GM15510 (cell line): ENCODE data around the gene FRMD8.

Source experiments
- POLR2A ChIP-seq: IDR thresholded peaks from 3 replicates; pipeline ENCODE4 v1.6.1; 2011; ENCODE audit warnings: borderline replicate concordance; ENCODE audit not compliant: insufficient read length; ENCODE audit errors: extremely low read depth

The FRMD8 gene

DNA sequence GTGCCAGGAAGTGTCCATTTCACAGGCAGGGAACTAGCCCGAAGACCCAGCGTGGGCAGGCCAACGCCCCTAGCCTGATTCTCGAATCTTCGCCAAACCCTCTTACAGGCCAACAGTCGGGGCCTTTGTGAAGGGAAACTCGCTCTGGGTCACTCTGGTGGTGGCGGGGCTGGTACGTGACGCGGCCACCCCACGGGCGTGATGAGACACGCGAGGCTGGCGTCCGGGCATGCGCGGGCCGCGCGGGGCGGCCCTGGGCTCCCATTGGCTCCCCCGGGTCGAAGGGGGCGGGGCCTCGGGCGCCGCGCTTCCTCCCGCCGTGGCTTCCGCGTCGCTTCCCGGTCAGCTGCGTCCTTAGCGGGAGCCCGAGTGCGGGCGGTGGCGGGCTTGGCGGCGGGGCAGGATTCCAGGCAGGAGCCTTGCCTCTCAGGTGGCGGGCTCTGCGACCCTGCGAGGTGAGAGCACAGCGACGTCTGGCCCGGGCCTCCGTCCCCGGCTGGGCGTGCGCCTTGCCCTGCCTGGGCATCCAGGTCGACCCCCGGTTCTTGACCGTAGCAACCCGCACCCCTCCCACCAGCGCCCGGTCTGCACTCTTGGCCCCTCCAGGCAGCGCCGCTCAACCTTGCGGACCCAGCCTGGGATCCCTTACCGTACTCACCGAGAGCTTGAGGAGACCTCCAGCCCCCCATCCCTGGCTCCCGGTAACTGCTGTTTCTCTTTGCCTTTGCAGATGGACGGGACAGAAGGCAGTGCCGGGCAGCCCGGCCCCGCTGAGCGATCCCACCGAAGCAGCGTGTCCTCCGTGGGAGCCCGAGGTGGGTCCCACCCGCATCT lies at the start of gene FRMD8:
Gene FRMD8 (plus strand): TSS at position 331 of the 834 bp plus-strand sequence. CDS start 400 bp downstream, at position 731.
- peak; percentile 84 for TF ChIP-seq POLR2A

GRCh38 chr11:65338676-65339075 lies 47.8 kb upstream of the FRMD8 start:
- TF ChIP-seq POLR2A = no peak

DNA sequence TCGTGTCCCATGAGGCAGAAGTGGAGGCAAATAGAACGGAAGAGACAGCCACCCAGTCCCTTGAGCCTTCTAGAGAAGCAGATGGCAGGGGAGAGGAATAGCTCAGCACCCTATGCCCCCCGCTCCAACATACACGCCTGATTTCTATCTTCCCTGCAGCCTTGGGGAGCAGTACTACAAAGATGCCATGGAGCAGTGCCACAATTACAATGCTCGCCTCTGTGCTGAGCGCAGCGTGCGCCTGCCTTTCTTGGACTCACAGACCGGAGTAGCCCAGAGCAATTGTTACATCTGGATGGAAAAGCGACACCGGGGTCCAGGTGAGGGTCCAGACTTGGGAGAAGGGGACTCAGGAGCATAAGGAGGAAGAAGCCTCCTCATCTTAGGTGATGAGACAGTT lies 46.2 kb upstream of the FRMD8 start:
- TF ChIP-seq POLR2A = no peak

DNA sequence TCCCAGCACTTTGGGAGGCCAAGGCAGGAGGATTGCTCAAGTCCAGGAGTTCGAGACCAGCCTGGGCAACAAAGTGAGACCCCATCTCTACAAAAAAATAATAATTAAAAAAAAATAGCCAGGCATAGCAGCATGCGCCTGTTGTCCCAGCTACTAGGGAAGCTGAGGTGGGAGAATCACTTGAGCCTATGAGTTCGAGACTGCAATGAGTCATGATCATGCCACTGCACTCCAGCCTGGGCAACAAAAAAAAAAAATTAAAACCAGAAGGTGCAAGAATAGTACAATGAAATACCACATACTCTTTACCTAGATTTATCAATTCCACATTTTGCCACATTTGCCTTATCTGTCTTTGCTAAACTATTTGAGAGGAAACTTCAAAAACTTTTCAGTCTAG lies 44.6 kb upstream of the FRMD8 start:
- no peak for TF ChIP-seq POLR2A

DNA sequence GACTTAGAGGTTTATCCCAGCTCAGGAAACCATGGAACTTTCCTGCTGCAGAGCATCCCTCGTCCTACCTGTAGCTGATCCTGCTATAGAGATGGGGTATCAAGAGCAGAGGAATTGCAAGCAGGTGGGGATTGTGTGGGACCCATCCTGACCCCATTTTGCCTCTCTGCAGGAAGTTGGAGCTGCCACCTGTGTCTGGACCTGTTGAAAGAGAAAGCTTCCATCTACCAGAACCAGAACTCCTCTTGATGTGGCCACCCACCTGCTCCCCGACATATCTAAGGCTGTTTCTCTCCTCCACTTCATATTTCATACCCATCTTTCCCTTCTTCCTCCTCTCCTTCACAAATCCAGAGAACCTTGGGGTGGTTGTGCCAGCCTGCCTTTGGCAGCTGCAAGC lies 34.9 kb upstream of the FRMD8 start:
- TF ChIP-seq POLR2A = no peak

DNA sequence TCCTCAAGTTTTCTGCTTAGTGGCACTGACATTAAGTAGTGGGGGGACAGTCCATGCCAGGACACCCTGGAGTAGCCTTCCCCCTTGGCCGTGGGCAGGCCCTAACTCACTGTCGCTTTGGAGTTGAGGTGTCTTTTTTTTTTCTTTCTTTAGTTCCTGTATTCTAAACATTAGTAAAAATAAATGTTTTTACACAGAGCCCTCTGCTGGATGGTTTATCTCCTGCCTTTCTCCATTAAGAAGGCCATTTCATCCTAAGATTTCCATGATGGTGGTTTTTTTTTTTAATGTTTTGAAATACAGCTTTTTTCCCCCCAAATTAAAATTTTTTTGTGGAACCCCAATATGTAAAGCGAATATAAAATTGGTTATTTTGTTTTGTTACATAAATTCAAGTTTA lies 33.7 kb upstream of the FRMD8 start:
- no peak for TF ChIP-seq POLR2A

- TF ChIP-seq POLR2A = no peak
Observed at GRCh38 chr11:65353376-65353775, 33.1 kb upstream of the FRMD8 start.

DNA sequence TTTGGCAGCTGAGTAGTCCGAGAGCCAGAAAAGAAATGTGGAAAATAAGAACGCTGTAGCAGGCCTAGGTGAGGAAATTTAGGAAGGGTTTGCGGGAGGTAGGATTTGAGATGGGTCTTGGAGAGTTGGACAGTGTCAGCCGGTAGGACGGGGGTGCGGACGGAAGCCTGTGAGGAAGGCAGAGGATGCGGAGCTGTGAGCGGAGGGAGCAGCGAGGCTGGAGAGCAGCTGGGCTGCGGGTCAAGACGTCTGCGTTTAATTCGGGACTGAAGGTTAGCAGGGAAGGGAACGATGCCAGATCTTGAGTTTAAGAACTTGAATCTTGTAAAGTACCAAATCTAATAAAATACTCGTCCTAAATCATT lies 32.6 kb upstream of the FRMD8 start:
- no peak for TF ChIP-seq POLR2A

DNA sequence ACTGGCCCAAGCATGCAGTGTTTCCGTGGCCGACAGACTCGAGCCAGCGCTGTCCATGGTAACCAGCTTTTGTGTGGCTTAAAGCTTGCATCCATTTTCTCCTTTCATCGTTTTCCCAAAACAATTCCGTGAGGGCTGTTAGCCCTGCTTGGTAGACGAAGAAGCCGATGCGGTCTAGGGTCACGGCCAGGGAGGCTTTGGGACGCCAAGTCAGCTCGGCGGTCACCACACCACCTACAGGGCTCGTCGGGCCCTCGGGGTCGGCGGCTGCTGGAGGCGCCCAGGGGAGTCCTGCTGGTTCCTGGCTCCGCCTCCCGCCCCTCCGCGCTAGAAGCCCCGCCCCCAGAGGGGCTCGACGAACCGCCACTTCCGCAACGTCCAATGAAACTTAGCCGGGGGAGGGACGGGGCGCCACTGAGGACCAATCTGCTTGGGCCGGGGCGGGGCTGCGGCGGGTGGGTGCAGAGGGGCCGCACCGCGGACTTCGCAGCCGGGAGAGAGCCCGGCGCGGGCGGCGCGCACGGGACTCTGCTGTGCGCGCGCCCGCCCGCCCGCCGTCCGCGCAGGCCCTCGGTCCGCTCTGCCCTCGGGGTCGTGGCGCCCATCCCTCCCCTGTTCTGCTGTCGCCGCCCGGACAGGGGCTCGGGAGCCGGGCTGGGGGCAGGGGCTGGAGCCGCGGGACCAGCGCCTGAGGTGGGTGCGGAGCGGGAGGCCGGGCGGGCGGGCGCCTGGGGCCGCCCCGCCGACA lies 32.0 kb upstream of the FRMD8 start, which contains the start of gene TIGD3:
Gene TIGD3 (plus strand): TSS at position 487 of the 748 bp plus-strand sequence. CDS start 1,058 bp downstream, outside the sequence.
- peak; percentile 82 for TF ChIP-seq POLR2A

DNA sequence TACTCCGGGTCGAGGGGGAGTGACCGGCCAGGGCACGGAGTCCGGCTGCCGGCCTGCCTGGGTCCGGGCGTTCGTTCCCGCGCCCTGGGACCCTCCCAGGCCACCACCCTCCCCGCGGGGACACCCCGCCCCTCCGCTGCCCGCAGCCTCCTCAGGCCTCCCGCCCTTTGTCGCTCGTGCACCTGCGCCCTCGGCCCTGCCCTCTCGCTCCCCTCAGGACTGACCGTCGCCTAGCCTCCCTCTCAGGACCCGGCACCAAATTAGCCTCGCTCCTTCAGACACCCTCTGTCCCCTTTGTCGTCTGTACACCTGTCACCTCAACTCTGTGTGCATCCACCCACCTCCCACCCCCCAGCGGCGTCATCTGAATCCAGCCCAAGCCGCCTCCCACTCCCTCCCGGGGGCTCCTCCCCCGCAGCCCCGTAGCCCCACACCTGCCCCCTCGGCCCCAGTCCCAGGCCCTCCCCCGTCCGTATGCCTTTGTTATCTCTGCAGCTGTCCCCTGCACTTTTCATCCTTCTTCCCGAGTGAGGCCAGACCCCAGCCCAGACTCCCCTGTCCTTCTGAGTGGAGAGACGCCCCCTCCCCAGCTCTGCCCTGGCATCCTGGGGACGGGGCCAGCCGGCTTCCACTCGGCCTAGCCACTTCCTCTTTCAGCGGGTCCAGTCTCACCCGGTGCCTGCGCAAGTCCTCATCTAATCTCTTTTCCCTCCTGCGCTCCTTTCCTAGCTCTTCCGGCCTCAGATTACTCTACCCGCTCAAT lies 31.2 kb upstream of the FRMD8 start:
- no peak for TF ChIP-seq POLR2A

DNA sequence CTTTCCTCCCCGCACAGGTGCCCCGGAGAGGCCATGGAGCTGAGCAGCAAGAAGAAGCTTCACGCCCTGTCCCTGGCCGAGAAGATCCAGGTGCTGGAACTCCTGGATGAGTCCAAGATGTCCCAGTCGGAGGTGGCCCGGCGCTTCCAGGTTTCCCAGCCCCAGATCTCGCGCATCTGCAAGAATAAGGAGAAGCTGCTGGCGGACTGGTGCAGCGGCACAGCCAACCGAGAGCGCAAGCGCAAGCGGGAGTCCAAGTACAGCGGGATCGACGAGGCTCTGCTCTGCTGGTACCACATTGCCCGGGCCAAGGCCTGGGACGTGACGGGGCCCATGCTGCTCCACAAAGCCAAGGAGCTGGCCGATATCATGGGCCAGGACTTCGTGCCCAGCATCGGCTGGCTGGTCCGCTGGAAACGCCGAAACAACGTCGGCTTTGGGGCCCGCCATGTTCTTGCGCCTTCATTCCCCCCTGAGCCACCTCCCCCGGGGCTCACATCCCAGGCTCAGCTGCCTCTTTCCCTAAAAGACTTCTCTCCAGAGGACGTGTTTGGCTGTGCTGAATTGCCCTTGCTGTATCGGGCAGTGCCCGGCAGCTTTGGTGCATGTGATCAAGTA lies 30.6 kb upstream of the FRMD8 start:
- no peak for TF ChIP-seq POLR2A

DNA sequence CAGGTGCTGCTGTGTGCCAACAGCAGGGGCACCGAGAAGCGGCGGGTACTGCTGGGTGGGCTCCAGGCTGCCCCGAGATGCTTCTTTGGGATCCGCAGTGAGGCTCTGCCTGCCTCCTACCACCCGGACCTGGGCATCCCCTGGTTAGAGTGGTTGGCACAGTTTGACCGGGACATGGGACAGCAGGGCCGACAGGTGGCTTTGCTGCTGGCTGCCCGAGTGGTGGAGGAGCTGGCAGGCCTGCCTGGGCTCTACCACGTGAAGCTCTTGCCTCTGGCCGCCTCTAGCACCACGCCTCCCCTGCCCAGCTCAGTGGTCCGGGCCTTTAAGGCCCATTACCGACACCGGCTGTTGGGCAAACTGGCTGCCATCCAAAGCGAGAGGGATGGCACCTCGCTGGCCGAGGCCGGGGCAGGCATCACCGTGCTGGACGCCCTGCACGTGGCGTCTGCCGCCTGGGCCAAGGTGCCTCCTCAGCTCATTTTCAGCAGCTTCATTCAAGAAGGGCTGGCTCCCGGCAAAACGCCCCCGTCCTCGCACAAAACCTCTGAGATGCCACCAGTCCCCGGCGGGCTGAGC lies 30.0 kb upstream of the FRMD8 start:
- no peak for TF ChIP-seq POLR2A

DNA sequence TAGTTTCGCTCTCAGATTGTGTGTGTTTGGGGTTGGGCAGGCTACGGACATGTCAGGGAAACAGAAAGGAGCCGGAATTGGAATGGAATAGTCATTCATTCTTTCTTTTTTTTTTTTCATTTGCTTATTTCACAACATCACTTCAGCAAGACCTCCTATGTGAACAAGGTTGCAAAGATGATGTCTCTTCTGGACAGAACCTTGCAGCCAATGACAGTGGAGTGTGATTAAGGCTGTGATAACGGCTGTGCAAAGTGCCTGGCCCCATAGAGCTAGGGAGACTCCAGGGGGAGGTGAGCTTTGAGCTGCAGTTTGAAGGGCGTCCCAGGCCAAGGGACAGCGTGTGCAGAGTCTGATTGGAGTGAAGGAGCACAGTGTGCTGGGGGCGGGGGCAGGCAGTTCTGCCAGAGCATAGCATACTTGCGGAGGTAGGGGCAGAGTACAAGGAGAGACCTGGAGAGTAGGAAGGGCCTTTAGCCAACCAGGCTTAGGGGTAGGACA lies 28.5 kb upstream of the FRMD8 start:
- TF ChIP-seq POLR2A = no peak

GRCh38 chr11:65362320-65362931 lies 24.0 kb upstream of the FRMD8 start:
- TF ChIP-seq POLR2A = no peak
